Thoracic aorta (tissue), 2 donors: Measurements from ENCODE around the gene EP400. TPM values are rescaled to one million over a fixed set of nuclear protein-coding genes. Genes with fewer than 3 reads are reported as not detected.

Experiments used
- ATAC-seq: fragments of 150-250 bp; one replicate; pipeline ENCODE4 v1.8.0; 2017; ENCODE audit warnings: low read depth; ENCODE audit not compliant: insufficient number of reproducible peaks, low FRiP score
- DNase-seq: peaks from one replicate; pipeline ENCODE4 v3.0.0-alpha.2; 2020; ENCODE audit warnings: low spot score
- H3K27ac ChIP-seq, 2 donors: fragments of 200-600 bp; sonication (generic); 1 replicate in 1 of 2; 2 replicates in 1 of 2; pipeline ENCODE4 v1.5.1; 2016; ENCODE audit warnings: mild to moderate bottlenecking in 2 of 2, moderate library complexity in 2 of 2
- H3K27me3 ChIP-seq: fragments of 200-600 bp; sonication (generic); replicated peaks from 2 replicates; pipeline ENCODE4 v1.6.0; 2016; ENCODE audit warnings: mild to moderate bottlenecking; ENCODE audit not compliant: insufficient read depth
- H3K36me3 ChIP-seq: fragments of 200-600 bp; sonication (generic); one replicate; pipeline ENCODE4 v1.5.1; 2016
- H3K4me1 ChIP-seq, 2 donors: fragments of 200-600 bp; sonication (generic); 1 replicate in 1 of 2; 2 replicates in 1 of 2; pipeline versions ENCODE4 v1.5.1 to v1.6.0; 2016; ENCODE audit warnings: low read depth in 2 of 2, mild to moderate bottlenecking in 1 of 2; ENCODE audit not compliant: control insufficient read depth in 1 of 2
- H3K4me3 ChIP-seq: fragments of 200-600 bp; sonication (generic); 2 replicates; pipeline ENCODE4 v1.5.1; 2016; ENCODE audit warnings: mild to moderate bottlenecking
- H3K9me3 ChIP-seq: fragments of 200-600 bp; sonication (generic); 2 replicates; pipeline ENCODE4 v1.5.1; 2016
- CTCF ChIP-seq: fragments of 200-600 bp; sonication (generic); IDR thresholded peaks from one replicate; pipeline ENCODE4 v1.5.1; 2019; ENCODE audit warnings: antibody characterized with exemption
- total RNA-seq, 2 donors: library from RNA; depleted of rRNA; stranded (reverse); fragments of >200 nt; gene quantifications; one replicate each; pipeline versions ENCODE4 v1.1.0 to v1.2.3, GENCODE V29; 2016

Gene EP400
- total RNA-seq, 2 donors from 2014 or later: 20.2 to 47.3 TPM

GRCh38 chr12:132125736-132126135, 176.0 kb downstream of the EP400 start:
- no peak for ATAC-seq
- peaks cover 42% of the 10 kb centered on the region for H3K36me3 ChIP-seq

GRCh38 chr12:132127041-132127440, 177.3 kb downstream of the EP400 start:
- TF ChIP-seq CTCF: no peak
- H3K9me3 ChIP-seq: no peaks in the 10 kb centered on the region
- DNase-seq (no peak), ATAC-seq (no peak)
- H3K36me3 ChIP-seq: peaks cover 35% of the 10 kb centered on the region
- no peaks in the 10 kb centered on the region for H3K4me1 ChIP-seq
- no peaks in the 10 kb centered on the region for H3K27me3 ChIP-seq
- H3K4me3 ChIP-seq: no peak overlapping the region
- H3K27ac ChIP-seq: no peak overlapping the region

More at GRCh38 chr12:132125736-132126135, 176.0 kb downstream of the EP400 start:
- Histone ChIP-seq H3K27me3 (no peaks in the 10 kb centered on the region), H3K27ac (no peak overlapping the region), H3K4me1 (no peaks in the 10 kb centered on the region), H3K4me3 (no peak overlapping the region), H3K9me3 (no peaks in the 10 kb centered on the region)
- DNase-seq: no peak
- TF ChIP-seq CTCF: no peak

- H3K36me3 ChIP-seq: peaks cover 28% of the 10 kb centered on the region
- no peak for DNase-seq
Measured at GRCh38 chr12:132129007-132129406, 179.3 kb downstream of the EP400 start.

GRCh38 chr12:132130690-132131089, 180.9 kb downstream of the EP400 start:
- no peak for ATAC-seq
- H3K4me1 ChIP-seq: no peaks in the 10 kb centered on the region
- H3K9me3 ChIP-seq: no peaks in the 10 kb centered on the region
- TF ChIP-seq CTCF: no peak
- DNase-seq: no peak
- no peaks in the 10 kb centered on the region for H3K27me3 ChIP-seq
- no peak overlapping the region for H3K4me3 ChIP-seq
- peaks cover 16% of the 10 kb centered on the region for H3K36me3 ChIP-seq
- H3K27ac ChIP-seq: no peak overlapping the region

More at GRCh38 chr12:132129007-132129406, 179.3 kb downstream of the EP400 start:
- no peak for TF ChIP-seq CTCF
- no peaks in the 10 kb centered on the region for H3K4me1 ChIP-seq
- no peak overlapping the region for H3K4me3 ChIP-seq
- H3K9me3 ChIP-seq: no peaks in the 10 kb centered on the region
- H3K27me3 ChIP-seq: no peaks in the 10 kb centered on the region
- H3K27ac ChIP-seq: no peak overlapping the region
- no peak for ATAC-seq

Other genes with a start within 250 kb of the EP400 start
- 10 to 100 TPM; 27.9 to 63.2 TPM for gene SFSWAP, start 238.9 kb upstream of the EP400 start, total RNA-seq
- gene MMP17, start 121.5 kb upstream of the EP400 start, total RNA-seq: 10 to 100 TPM in 1 of 2 donors, 1 to 10 TPM in 1; 4.6 to 12.1 TPM
- gene ULK1, start 55.3 kb upstream of the EP400 start, total RNA-seq: 10 to 100 TPM; 23.2 to 40.6 TPM
- gene PUS1, start 20.7 kb upstream of the EP400 start, total RNA-seq: 10 to 100 TPM in 1 of 2 donors, 1 to 10 TPM in 1; 5.8 to 31.7 TPM
- 10 to 100 TPM in 1 of 2 donors, 1 to 10 TPM in 1; 9.7 to 24.8 TPM for gene DDX51, start 194.4 kb downstream of the EP400 start, total RNA-seq
- 1 to 10 TPM; 5.9 to 8.5 TPM for gene NOC4L, start 194.5 kb downstream of the EP400 start, total RNA-seq